Amygdala (tissue), 56 donors: ENCODE results near the gene CAMSAP2.
A peak's percentile ranks its signal among the peaks of the same experiment; 100 is the strongest.
"Not testable (repeated sequence)": the region's sequence is repeated elsewhere in the genome, so short reads cannot be mapped to it uniquely, and the experiment has no call there.

Experiments
- DNase-seq, 56 donors: peaks; one replicate each; lab custom pipeline; 2025; lab: John Stamatoyannopoulos, UW

CAMSAP2 gene

DNA sequence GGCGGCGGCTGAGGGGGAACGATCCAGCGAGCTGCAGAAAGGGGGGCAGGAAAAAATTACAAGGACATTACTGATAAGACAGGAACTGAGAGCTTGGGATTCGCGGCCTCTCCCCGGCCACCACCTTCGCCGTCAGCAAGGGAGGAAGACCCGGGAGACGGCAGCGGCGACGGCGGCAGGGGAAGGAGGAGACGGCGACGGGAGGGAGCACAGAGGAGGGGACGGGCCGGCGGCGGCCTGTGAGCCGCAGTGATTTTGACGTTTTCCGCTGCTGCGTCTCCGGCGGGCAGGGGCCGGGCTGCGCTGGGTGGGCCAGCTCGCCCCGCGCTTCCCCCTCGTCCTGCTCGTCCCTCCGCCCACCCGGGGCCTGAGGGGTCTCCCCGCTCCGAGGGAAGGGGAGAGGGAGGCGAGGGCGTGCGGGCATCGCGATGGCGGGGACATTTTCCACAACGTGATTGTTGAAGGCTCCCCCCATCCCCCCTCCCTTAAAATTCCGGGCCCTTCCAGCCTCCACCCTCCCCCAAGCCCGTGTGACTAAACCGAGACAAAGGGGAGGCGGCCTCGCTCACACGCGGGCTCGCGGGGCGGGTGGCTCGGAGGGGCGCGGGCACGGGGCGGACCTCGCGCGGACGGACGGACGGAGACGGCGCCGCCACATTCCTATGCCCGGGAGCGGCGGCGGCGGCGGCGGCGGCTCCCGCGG, 407 bp downstream of the CAMSAP2 start:
- peak in 53 of 56 donors; percentile 24 to 95 (median 76) for DNase-seq

DNA sequence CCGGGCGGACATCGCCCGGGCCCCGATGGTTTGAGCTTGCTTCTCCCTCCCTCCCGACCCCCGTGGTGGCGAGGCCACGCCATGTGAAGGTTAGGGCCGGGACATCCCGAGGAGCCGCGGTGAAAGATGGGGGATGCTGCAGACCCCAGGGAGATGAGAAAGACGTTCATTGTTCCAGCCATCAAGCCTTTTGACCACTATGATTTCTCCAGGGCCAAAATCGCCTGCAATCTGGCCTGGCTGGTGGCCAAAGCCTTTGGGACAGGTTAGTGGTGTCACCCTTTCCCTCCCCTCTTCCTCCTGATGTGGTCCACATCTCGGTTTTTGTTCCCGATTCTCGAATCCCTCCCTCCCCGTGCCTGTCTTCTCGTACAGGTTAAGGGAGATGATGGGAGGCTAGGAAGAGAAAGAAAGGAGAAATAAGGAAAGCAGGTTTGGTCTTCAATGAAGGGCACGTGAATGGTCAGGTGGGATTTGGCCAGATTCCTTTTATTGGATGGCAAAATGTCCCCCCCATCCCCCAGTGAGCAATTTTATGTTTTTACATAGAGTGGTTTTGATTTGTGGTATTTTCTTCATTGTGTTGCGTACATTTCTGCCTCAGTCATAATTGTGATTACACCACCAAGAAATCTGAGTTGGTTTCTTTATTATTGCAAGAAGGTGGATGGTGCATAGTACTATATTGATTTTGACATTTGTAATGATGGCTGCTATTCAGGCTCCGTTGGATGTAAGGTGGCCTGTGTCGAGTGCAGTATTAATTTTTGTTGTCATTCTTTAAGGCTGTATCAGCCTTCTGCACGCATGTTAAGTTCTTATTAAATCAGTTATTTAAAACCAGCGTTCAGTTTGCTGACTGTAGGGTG, 1.2 kb downstream of the CAMSAP2 start:
- DNase-seq = peak in 14 of 56 donors; percentile 18 to 70 (median 48)

DNA sequence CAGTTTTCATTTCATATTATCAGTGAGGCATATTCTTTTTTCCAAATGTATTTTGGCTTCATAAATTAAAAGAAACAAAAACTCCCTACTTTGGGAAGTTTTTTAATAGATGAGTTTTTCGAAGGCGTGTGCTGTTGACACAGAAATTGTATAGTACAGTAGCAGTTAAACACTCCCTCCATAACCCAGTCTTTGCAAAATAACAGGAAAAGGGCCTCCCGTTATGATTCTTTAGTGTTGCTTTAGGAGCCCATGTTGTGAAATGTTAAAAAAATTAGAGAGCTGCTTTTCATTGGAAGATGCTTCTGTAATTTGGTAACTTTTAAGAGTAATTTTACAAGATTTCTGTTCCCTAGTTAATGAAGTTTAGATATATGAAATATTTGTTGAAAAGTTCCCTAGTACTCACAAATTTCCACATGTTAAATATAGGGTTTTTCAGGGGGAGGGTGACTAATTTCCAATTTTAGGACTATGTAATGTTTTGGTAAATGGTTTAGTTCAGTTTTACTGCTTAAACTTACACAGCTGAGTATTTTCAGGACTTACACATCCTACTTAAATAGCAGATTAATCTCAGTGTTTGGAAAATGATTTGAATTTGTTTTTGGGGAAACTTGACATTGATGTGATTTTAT, 2.0 kb downstream of the CAMSAP2 start:
- DNase-seq = no peak

DNA sequence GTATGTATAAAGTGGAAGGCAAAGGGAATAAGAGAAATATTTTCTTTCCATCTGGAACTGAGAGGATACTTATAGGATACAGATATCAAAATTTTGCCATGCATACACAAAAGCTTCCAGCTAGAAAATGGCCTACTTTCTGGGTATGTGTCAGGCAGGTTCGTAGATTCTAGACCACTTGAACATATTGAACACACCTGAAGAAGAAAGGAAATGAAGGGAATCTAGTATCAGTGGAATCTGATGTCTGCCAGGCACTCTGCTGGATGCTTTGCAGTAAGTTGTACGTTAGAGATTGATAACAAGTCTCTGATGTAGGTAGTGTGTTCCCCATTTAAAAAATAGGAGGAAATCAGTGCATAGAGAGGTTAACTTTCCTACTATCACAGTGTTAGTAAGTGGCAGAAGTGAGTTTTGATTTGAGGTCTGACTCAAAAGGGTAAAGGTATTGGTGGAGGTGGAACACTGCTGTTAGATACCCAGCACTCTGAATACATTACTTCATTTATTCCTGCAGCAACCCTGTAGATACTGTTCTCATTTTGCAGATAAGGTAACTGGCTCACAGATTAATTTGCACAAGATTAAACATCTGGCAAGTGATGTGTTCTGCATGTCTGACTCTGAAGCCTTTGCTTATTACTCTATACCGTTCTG, 3.0 kb downstream of the CAMSAP2 start:
- no peak for DNase-seq

DNA sequence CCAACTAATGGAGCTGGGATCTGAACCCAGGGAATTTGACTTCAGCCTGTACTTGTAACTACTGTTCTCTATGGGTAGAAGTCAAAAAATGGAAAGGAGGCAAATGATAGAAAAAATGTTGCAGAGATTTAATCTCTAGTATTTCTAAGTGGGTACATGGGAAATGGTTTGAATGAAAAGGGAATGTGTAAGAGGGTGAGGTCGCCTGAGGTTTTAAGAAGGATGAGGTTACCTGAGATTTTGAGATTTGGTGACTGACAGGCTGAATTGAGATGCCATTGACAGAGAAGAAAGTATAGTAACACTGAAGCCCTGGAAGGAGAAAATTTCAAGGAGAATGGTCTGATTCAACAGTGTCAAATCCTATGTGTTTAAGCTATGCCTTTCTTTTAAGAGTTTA, 5.5 kb downstream of the CAMSAP2 start:
- no peak for DNase-seq

DNA sequence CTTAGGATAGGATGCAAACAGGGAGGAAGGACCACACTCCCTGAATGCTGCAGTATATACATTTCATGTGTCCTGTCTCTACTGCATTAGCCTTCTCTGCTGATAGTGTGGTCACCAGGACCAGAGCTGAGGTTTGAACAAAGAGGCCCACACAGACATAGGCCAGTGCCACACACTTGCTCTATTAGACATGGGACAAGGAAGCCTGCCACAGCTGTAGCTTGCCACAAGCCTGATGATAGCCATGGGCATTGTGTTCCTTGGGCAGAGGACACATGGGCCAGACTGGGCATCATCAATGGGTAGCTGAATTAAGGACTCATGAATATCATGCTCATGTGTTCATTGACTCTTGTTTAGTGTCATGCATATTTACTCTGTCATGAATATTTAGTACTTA, 10.4 kb downstream of the CAMSAP2 start:
- DNase-seq = peak in 39 of 56 donors; percentile 2 to 80 (median 35)

DNA sequence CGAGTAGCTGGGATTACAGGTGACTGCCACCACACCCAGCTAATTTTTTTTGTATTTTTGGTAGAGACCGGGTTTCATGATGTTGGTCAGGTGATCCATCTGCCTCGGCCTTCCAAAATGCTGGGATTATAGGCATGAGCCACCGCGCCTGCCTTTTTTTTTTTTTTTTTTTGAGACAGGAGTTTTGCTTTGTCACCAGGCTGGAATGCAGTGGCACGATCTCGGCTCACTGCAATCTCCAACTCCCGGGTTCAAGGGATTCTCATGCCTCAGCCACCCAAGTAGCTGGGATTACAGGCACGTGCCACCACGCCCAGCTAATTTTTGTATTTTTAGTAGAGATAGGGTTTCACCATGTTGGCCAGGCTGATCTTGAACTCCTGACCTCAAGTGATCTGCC, 12.1 kb downstream of the CAMSAP2 start:
- not testable (repeated sequence) for DNase-seq

DNA sequence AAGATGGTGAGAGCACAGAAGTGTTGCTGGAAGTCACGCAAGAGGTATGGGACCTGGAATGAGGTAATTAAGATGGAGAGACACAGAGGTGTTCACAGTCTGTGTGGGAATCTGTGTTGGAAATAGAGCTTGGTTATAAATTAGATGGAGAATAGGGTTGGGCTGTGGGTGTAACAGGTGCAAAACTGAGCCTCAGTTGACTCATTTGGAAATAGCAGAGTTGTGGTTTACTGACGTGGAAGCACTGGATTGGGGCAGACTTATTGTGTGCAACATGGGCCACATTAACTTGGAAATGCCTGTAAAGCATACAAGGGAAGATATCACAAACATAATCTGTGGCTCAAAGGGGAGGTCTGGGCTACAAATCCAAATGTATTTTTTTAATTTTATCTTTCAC, 13.0 kb downstream of the CAMSAP2 start:
- DNase-seq = no peak

DNA sequence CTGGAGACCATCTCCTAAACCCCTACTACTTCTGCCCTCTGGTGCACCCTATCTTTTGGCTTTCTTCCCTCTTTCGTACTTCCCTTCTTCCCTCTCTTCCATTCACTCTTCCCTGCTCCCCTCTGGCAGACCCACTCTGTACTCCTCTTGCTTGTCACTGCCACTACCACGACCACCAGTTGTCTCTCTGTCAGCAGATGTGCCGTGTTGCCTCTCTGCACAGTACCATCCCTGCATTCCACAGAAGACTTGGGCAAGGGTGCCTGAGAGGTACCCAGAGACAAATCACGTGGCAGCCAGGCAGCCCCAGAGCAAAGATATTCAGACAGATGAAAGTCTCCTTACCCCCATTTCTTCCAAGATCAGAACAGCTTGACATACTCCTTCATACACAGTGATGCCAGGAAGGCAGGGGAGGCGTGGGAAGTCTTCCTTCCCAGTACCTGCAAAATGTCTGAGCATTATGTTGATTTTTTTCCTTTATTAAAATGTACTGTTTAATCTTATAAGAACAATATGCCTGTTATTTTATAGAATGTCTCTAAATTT, 15.0 kb downstream of the CAMSAP2 start:
- DNase-seq = peak in 1 of 56 donors; percentile 5

DNA sequence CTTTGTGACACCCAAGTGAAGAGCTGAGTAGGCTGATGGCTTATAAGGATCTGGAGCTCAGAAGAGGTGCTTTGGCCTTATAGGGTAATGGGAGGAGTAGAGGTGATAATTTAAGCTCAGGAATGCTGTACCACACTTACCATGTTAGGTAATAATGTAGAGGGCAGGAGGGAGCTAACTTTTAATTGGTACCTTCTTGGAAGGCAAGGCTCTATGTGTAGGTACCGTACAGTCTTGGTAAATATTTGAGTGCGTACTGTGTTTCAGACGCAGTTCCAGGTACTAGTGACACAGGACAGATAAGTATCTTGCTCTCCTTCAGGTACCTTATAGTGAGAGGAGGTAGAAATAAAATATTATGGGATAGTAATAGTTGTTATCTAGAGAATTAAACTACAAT, 16.8 kb downstream of the CAMSAP2 start:
- no peak for DNase-seq

DNA sequence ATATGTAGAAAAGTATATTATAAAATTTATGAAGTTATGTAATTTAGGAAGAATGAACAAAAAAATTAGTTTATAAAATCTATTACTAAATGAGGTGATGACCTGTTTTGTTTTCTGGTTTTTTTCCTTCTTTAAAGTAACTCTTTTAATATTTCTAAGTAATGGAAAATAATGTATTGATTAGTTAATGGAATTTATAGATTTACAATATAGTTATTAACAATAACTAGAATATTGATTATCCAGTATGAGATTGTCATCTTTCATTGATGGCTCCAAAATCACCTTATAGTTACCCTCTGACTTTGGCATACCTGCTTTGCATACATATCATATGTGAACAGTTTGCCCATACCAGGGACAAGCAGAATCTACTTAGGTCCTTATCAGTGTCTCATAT, 23.4 kb downstream of the CAMSAP2 start:
- DNase-seq = no peak

DNA sequence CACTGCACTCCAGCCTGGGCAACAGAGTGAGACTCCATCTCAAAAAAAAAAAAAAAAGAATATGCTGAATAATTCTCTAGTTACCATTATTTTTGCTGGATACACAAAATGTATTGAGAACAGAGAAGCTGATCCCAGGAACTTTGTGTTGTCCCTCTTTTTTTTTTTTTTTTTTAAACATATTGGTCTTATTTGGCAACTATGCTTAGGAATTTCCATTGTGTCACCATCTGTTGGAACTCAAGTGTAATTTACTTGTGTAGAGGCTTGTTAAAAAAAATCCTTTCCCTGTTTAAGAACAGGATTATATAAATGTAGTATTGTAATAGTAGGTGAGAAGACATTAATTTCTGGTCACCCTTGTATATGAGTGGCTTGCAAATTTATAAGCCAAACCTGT, 28.6 kb downstream of the CAMSAP2 start:
- DNase-seq = no peak

DNA sequence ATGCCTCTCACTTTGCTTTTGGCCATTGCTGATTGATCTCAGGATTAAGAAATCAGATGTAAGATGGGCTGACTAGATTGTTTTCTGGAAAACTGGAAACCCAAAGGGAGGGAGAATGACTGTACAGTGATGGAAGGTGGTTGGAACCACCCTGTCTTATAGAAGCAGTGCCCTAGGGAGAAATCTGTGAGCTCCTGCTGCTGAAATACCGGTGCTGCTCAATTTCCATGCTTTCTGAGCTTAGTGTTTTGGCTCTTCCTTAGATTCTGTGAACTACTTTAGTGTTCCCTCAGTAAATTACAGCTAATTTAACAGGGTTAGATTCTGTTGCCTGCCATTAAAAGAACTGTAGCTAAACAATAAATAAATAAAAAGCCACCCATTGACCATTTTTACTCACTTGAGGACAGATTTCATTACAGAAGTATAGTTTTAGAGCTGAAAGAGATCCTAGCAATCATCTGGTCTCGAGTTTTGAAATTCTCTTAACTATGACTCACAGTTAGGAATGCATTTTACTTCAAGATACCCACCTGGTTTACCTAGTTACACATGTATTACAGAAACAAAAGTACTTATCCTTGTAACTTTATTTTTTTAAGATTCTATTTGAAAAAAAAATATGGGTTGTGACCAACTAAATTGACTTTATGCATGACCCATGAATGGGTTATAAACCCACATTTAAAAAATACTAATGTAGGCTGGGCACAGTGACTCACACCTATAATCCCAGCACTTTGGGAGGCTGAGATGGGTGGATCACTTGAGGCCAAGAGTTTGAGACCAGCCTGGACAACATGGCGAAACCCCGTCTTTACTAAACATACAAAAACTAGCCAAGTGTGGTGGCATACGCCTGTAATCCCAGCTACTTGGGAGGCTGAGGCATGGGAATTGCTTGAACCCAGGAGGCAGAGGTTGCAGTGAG, 33.2 kb downstream of the CAMSAP2 start:
- DNase-seq = no peak

DNA sequence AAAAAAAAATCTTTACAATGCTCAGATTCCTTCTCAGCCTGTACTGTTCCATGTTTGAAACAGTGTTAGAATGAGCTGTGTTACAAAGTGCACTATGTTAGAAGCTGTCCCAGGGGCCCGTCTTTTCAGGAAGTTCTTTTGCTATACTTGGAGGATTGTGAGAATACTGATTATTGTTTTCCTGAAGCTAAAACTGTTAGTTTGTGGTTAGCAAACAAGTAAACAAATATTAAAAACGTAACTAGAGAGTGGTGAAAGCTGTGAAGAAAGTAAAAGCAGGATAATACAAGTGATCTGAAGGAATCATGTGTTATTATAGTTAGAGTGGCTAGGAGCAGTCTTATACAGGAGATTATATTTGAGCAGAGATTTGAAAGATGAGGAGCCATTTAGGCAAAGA, 35.6 kb downstream of the CAMSAP2 start:
- DNase-seq = no peak

DNA sequence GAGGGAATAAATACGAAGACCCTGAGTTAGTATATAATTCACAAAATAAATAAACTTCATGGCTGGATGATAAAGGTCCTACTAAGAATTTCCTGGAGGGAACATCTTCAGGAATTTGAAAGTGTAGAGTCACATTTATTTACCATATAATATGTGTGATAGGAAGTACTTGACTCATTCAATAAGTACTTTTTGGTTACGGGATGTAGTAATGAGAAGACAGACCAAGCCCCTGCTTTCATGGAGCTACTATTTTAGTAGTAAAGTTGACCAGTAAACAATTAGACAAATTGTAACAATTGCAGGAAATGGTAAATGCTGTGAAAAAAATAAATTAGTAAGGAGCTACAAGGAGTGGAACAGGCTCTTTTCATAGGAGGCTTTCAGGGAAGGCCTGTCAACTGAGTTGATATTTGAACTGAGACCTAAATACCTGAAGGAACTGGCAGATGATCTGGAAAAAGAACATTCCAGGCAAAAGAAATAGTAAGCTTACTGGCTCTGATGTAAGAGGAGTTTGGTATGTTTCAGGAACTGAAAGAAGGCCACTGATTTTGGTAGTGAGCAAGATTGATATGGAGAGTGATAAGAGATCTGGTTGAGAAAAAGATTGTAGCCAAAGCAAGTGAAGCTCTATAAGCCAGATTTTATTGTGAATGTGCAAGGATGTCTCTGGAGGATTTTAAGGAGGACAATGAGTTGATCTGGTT, 36.2 kb downstream of the CAMSAP2 start:
- DNase-seq = no peak

DNA sequence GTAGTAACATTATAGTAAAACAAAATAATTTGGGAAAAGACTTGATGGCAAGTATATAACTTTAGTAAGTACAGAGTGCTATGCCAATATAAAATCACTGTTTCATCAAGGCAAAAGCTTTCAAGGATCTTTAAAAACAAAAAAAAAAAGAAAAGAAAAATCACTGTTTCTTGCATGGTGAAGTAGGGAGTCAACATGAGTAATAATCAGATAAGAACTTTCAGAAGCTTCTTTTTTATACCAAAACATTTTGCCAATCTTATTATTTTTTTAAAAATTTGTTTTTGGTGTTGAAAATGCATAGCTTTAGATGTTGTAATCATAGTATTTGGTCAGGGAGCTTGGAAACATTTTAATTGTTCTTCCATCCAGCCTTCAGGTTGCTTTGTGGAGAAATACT, 37.2 kb downstream of the CAMSAP2 start:
- no peak for DNase-seq

DNA sequence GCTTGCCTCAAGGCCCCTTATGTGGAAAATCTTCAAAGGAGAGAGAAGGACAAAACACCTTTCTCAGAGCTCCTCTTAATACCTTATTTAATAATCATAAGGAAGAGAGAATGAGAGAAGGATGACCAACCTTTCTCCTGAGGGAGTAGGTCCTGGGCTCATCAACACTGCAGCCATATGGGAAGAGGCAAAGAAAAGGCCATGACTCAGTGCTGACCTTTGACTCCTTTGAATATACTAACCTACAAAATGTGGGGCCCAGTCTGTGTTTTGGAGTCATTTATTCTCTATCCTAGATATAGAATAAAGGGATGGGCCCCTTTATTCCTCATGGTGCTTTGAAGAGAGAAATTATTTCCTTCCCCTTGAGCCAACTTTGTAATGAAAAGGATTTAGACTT, 38.3 kb downstream of the CAMSAP2 start:
- no peak for DNase-seq

DNA sequence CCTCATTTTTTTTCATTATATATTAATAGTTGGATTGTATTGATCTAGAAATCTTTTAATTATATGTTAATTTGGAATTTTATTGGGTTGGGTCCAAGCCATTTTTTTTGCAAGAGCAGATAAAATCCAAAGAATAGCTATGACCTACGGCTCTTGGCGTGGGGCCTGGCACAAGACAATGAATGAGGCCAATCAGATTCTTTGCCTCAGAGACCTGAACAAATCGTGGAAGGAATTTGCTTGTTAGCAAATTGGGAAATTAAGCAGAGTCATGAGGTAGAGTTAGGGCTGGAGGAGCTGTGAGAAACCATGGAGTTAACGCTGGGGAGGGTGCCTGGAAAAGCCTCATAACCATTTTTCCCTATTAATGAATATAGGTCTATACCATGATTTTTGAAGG, 40.1 kb downstream of the CAMSAP2 start:
- DNase-seq = no peak

DNA sequence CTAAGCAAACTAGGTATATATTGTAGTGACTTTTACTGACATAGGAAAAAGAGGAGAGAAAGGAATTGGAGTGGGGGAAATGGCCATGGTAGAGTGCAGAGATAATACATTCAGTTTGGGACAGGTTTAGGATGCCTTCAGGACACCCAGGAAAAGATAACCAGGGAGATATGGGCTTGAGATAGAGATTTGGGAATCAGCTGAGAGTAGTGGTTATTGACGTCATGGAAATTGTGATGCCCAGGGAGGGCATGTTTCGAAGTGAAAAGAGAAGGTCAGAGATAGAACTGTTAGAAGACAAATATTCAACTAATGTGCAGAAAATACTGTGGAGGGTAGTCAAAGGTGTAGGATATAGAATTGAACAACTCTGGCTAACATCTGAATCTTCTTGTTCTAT, 40.6 kb downstream of the CAMSAP2 start:
- DNase-seq = no peak
